ENCODE measurements around the gene PRR9. TPM values are rescaled to one million over a fixed set of nuclear protein-coding genes. Genes with fewer than 3 reads are reported as not detected.

Gene PRR9
- total RNA-seq, 1 donor from 2014 or later = not detected

GRCh38 chr1:153206631-153207030 is 10.8 kb upstream of the PRR9 start:
- H3K27me3 ChIP-seq (ENCODE audit: control insufficient read depth, insufficient read depth, low read length) = peaks cover 5% of the 10 kb centered on the region
- no peak for DNase-seq (ENCODE audit: low read depth)

DNA sequence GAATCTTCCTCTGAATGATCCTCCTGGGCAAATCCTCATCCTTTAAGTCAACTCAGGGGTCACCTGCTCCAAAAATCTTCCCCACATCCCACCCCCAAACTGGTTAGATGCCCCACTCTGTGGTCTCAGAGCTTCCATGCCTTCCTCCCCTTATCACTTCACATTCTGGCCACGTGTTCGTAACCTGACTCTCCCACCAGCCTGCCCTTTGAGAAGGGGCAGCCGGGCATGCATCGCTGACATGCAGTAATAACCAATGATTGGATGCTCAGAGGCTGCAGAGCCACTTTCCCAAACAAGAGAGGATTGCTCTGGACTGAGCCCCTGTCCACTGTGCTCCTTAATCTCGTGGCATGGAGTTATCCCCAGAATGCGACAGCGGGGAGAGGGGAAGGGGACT is 7.2 kb upstream of the PRR9 start:
- FAIRE-seq (no peak), DNase-seq (ENCODE audit: low read depth) (no peak)
- no peaks in the 10 kb centered on the region for H3K36me3 ChIP-seq (ENCODE audit: control insufficient read depth, insufficient read depth, low read length)
- H3K27me3 ChIP-seq (ENCODE audit: control insufficient read depth, insufficient read depth, low read length) = peaks cover 5% of the 10 kb centered on the region
- no peak overlapping the region for H3K4me3 ChIP-seq (ENCODE audit: low read depth, low read length)
- TF ChIP-seq CTCF (IDR thresholded peaks at IDR 0.05; ENCODE audit: insufficient read depth, low read length, severe bottlenecking) = no peak

More at GRCh38 chr1:153206631-153207030, 10.8 kb upstream of the PRR9 start:
- Histone ChIP-seq H3K4me3 (ENCODE audit: low read depth, low read length) (no peak overlapping the region), H3K36me3 (ENCODE audit: control insufficient read depth, insufficient read depth, low read length) (no peaks in the 10 kb centered on the region)
- TF ChIP-seq CTCF (IDR thresholded peaks at IDR 0.05; ENCODE audit: insufficient read depth, low read length, severe bottlenecking) = no peak
- no peak for FAIRE-seq

DNA sequence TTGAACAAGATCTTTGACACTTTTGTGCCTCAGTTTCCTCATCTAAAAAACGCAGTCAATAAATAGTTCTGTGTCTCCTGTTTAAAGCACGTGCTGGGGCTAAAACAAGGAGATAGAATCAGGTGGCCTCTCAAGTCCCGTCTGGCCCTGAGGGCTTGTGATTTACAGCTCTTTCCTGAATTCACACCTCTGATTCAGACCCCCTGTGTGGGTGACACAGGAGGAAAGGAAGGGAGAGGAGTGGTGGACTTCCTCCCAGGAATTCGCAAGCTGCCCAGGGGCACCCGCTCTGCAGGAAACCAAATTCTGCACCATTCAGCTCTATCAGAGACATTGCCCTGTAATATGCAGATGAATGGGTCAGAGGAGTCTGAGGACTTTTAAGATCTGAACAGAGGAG is 5.2 kb upstream of the PRR9 start:
- no peak overlapping the region for H3K4me3 ChIP-seq (ENCODE audit: low read depth, low read length)
- DNase-seq (ENCODE audit: low read depth) (no peak), FAIRE-seq (no peak)
- peaks cover 5% of the 10 kb centered on the region for H3K27me3 ChIP-seq (ENCODE audit: control insufficient read depth, insufficient read depth, low read length)
- H3K36me3 ChIP-seq (ENCODE audit: control insufficient read depth, insufficient read depth, low read length) = no peaks in the 10 kb centered on the region
- TF ChIP-seq CTCF (IDR thresholded peaks at IDR 0.05; ENCODE audit: insufficient read depth, low read length, severe bottlenecking) = no peak

DNA sequence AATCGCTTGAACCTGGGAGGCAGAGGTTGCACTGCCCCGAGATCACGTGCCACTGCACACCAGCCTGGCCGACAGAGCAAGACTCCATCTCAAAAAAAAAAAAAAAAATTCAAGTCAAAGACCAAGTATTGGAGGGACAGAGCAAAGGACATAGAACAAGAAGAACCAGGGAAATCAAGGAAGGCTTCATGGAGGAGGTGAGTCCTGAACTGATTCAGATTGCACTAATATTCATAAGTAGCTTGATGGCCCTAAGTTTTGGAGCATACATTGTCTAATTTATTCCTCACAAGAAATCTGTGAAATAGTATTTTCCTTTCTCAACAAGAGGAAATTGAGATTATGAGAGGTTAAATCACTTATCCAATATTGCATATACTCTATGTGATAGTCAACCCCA is 3.9 kb upstream of the PRR9 start:
- TF ChIP-seq CTCF (IDR thresholded peaks at IDR 0.05; ENCODE audit: insufficient read depth, low read length, severe bottlenecking) = no peak
- DNase-seq (ENCODE audit: low read depth) (no peak), FAIRE-seq (no peak)
- Histone ChIP-seq H3K4me3 (ENCODE audit: low read depth, low read length) (no peak overlapping the region), H3K27me3 (ENCODE audit: control insufficient read depth, insufficient read depth, low read length) (peaks cover 7% of the 10 kb centered on the region), H3K36me3 (ENCODE audit: control insufficient read depth, insufficient read depth, low read length) (no peaks in the 10 kb centered on the region)

DNA sequence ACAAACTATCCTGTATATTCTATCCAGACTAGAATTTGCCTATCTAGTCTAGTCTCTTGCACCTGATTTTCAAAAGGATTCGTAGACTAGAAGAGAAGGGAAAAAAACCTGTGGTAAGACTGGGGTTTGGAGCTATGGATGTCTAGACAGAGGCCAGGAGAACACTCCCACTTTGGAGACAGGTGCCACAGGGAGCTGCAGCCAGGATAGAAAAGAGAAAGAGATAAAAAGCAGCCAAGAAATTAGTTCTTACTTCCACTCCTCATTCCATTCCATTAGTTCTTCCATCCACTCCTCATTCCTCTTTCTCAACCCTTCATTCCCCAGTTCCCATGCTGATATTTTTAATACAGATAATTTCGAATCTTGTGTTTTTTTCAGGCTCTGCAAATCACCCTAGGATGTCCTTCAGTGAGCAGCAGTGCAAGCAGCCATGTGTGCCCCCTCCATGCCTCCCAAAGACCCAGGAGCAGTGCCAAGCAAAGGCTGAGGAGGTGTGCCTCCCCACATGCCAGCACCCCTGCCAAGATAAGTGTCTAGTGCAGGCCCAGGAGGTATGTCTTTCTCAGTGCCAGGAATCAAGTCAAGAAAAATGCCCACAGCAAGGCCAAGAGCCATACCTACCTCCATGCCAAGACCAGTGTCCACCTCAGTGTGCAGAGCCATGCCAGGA is 496 bp downstream of the PRR9 start:
- no peak for DNase-seq (ENCODE audit: low read depth)
- Histone ChIP-seq H3K36me3 (ENCODE audit: control insufficient read depth, insufficient read depth, low read length) (no peaks in the 10 kb centered on the region), H3K4me3 (ENCODE audit: low read depth, low read length) (no peak overlapping the region), H3K27me3 (ENCODE audit: control insufficient read depth, insufficient read depth, low read length) (peaks cover 2% of the 10 kb centered on the region)
- TF ChIP-seq CTCF (IDR thresholded peaks at IDR 0.05; ENCODE audit: insufficient read depth, low read length, severe bottlenecking) = no peak
- no peak for FAIRE-seq

Data from bronchial epithelial cell (primary cell).